Measurements from ENCODE around the gene HEXIM1. TPM values are rescaled to one million over a fixed set of nuclear protein-coding genes. Genes with fewer than 3 reads are reported as not detected.

The HEXIM1 gene
- total RNA-seq, 2 experiments from 2014 or later: 12.1 to 16.4 TPM

DNA sequence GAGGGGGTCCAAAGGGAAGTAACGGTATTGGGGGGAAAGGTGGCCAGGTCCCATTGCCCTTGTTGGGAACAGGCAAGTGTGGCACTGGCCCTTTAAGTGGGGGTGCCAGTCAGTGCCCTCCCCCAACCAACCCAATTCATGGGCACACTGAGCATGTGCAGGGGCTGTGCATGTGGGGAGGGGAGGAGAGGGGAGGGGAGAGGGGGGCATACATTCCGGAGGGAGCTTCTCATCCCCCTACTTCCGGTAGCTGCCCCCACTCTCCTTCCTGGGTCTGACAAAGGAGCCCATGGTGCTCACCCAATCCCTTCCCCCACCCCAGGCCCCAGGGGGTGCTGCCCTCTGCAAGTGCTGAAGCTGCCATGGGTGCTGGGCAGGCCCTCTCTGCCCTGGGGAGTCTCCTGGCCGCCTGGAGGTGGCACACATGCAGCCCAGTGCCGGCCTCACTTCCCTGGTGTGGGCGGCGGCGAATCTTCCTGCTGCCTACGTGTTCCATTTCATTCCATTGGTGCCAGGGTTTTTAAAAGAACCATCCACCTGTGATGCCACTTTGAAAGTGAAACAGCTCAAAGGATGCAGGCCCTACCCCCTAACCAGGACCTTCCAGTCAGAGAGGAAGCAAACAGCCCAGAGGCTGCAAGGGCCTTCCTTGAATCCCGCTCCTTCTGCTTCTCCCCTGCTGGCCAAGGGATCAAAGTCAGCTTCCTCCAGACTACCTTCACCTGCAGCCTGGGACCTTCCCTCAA, 24.4 kb downstream of the HEXIM1 start:
- no peaks in the 10 kb centered on the region for H3K9me2 ChIP-seq (ENCODE audit: insufficient read depth, low read length)
- H2AFZ ChIP-seq (ENCODE audit: low read length): peak overlapping the region; percentile 96
- no peak for TF ChIP-seq EZH2phosphoT487 (IDR thresholded peaks at IDR 0.05; ENCODE audit: borderline replicate concordance, low read depth, low read length)
- TF ChIP-seq, protein P1, sequence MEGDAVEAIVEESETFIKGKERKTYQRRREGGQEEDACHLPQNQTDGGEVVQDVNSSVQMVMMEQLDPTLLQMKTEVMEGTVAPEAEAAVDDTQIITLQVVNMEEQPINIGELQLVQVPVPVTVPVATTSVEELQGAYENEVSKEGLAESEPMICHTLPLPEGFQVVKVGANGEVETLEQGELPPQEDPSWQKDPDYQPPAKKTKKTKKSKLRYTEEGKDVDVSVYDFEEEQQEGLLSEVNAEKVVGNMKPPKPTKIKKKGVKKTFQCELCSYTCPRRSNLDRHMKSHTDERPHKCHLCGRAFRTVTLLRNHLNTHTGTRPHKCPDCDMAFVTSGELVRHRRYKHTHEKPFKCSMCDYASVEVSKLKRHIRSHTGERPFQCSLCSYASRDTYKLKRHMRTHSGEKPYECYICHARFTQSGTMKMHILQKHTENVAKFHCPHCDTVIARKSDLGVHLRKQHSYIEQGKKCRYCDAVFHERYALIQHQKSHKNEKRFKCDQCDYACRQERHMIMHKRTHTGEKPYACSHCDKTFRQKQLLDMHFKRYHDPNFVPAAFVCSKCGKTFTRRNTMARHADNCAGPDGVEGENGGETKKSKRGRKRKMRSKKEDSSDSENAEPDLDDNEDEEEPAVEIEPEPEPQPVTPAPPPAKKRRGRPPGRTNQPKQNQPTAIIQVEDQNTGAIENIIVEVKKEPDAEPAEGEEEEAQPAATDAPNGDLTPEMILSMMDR (conservative IDR thresholded peaks at IDR 0.05; ENCODE audit: low read length): no peak
- peak overlapping the region; percentile 95 for H3K4me2 ChIP-seq (ENCODE audit: low read length)
- H3K79me2 ChIP-seq (ENCODE audit: insufficient read depth, low read depth, low read length): no peaks in the 10 kb centered on the region
- CTCF ChIA-PET (ENCODE audit: unreplicated experiment): interaction anchor here (0.6 to 1.7 kb wide), 7 partner anchors 21 to 73 kb away, joined by 3 to 13 read pairs (median 4); partner anchors contain the start of genes ACBD4 and FMNL1
- H4K20me1 ChIP-seq (ENCODE audit: insufficient read depth, low read length): no peaks in the 10 kb centered on the region
- H3K4me3 ChIP-seq (ENCODE audit: low read depth, low read length, poor library complexity, severe bottlenecking): peak overlapping the region; percentile 65
- no peaks in the 10 kb centered on the region for H3K9me3 ChIP-seq (ENCODE audit: low read length)
- intact Hi-C loops (cut with micrococcal nuclease; ENCODE audit: unreplicated experiment): no loop called here
- peak; percentile 81 for DNase-seq (ENCODE audit: low spot score)
- POLR2A ChIA-PET: interaction anchor here (0.5 to 2.0 kb wide), 7 partner anchors 10 to 616 kb away, joined by 3 to 19 read pairs (median 5); partner anchors contain the start of genes HEXIM1 and HEXIM2
- peaks cover 3% of the 10 kb centered on the region; the same call in 1 of the 2 replicates for H3K36me3 ChIP-seq (ENCODE audit: insufficient read depth, low read length)
- H3K27ac ChIP-seq (ENCODE audit: low read depth, low read length, poor library complexity, severe bottlenecking): peak overlapping the region; percentile 61
- TSS peak; percentile 63 for BruUV-seq (replicated peaks)
- H3K4me1 ChIP-seq (ENCODE audit: insufficient read depth, low read length, poor library complexity, severe bottlenecking): peaks cover 24% of the 10 kb centered on the region

GRCh38 chr17:45175759-45176115, 27.5 kb downstream of the HEXIM1 start:
- no peak overlapping the region for H3K4me2 ChIP-seq (ENCODE audit: low read length)
- no peaks in the 10 kb centered on the region for H3K79me2 ChIP-seq (ENCODE audit: insufficient read depth, low read depth, low read length)
- H3K36me3 ChIP-seq (ENCODE audit: insufficient read depth, low read length): no peaks in the 10 kb centered on the region
- H3K4me1 ChIP-seq (ENCODE audit: insufficient read depth, low read length, poor library complexity, severe bottlenecking): peaks cover 24% of the 10 kb centered on the region
- H4K20me1 ChIP-seq (ENCODE audit: insufficient read depth, low read length): no peaks in the 10 kb centered on the region
- CTCF ChIA-PET (ENCODE audit: unreplicated experiment): no interaction called here
- TF ChIP-seq, protein P1 (conservative IDR thresholded peaks at IDR 0.05; ENCODE audit: low read length): no peak
- no peak for TF ChIP-seq EZH2phosphoT487 (IDR thresholded peaks at IDR 0.05; ENCODE audit: borderline replicate concordance, low read depth, low read length)
- H2AFZ ChIP-seq (ENCODE audit: low read length): no peak overlapping the region
- POLR2A ChIA-PET: interaction anchor here (0.7 kb wide), 1 partner anchor 20 kb away, joined by 5 read pairs; no protein-coding TSS in a partner anchor
- H3K9me3 ChIP-seq (ENCODE audit: low read length): no peaks in the 10 kb centered on the region
- intact Hi-C loops (cut with micrococcal nuclease; ENCODE audit: unreplicated experiment): no loop called here
- H3K27ac ChIP-seq (ENCODE audit: low read depth, low read length, poor library complexity, severe bottlenecking): no peak overlapping the region
- DNase-seq (ENCODE audit: low spot score): no peak
- BruUV-seq (replicated peaks): no TSS peak
- H3K9me2 ChIP-seq (ENCODE audit: insufficient read depth, low read length): no peaks in the 10 kb centered on the region
- no peak overlapping the region for H3K4me3 ChIP-seq (ENCODE audit: low read depth, low read length, poor library complexity, severe bottlenecking)

GRCh38 chr17:45177563-45177962, 29.3 kb downstream of the HEXIM1 start:
- Histone ChIP-seq H3K4me3 (ENCODE audit: low read depth, low read length, poor library complexity, severe bottlenecking) (no peak overlapping the region), H3K79me2 (ENCODE audit: insufficient read depth, low read depth, low read length) (no peaks in the 10 kb centered on the region), H3K4me1 (ENCODE audit: insufficient read depth, low read length, poor library complexity, severe bottlenecking) (peaks cover 13% of the 10 kb centered on the region), H3K4me2 (ENCODE audit: low read length) (no peak overlapping the region), H3K9me3 (ENCODE audit: low read length) (no peaks in the 10 kb centered on the region), H4K20me1 (ENCODE audit: insufficient read depth, low read length) (no peaks in the 10 kb centered on the region), H3K9me2 (ENCODE audit: insufficient read depth, low read length) (no peaks in the 10 kb centered on the region), H3K27ac (ENCODE audit: low read depth, low read length, poor library complexity, severe bottlenecking) (no peak overlapping the region), H3K36me3 (ENCODE audit: insufficient read depth, low read length) (no peaks in the 10 kb centered on the region), H2AFZ (ENCODE audit: low read length) (no peak overlapping the region)
- ChIA-PET POLR2A (no interaction called here), CTCF (ENCODE audit: unreplicated experiment) (no interaction called here)
- TF ChIP-seq, protein P1 (conservative IDR thresholded peaks at IDR 0.05; ENCODE audit: low read length): no peak
- TF ChIP-seq EZH2phosphoT487 (IDR thresholded peaks at IDR 0.05; ENCODE audit: borderline replicate concordance, low read depth, low read length): no peak
- no TSS peak for BruUV-seq (replicated peaks)
- no peak for DNase-seq (ENCODE audit: low spot score)
- intact Hi-C loops (cut with micrococcal nuclease; ENCODE audit: unreplicated experiment): no loop called here

Measured in OCI-LY7 (cell line).